Measurements from ENCODE around the gene KCNIP1. TPM values are rescaled to one million over a fixed set of nuclear protein-coding genes. Genes with fewer than 3 reads are reported as not detected.

KCNIP1 gene
- total and polyA plus RNA-seq, 2 of the 8 experiments (the other 6 are each of a cell fraction or from before 2014, with no cell fraction given) = 0.52 to 0.83 TPM

DNA sequence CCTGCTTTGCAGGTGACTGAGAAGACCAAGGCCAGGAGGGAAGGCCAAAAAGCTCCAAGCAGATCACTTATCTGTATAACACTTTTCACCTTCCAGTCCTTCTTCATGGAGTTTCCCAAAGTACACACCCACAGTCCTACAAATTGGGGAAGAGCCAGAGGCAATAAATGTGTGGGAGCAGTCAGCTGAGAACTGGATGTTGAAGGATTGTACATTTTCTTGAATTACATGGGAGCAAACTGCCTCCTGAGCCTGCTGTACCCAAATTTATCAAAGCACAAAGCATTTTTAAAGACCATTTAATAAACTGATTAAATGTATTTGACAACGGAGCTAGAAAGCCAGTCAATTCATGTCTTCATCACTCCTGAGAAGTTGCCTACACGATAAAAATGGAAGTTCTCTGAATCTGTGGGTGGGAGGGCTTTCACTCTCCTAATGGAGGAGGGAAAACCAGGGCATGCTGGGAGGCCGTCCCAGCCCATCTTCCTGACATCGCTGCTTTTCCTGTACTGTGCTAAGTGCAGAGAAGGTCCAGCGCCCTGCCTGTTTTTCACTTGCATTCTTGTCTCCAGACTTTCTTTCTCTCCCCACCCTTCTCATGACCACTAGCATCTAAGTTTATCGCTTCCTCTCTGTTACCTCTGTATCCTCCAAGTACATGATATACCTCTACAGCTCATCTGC lies 79.0 kb downstream of the KCNIP1 start (continued):
- TF ChIP-seq, protein P1, sequence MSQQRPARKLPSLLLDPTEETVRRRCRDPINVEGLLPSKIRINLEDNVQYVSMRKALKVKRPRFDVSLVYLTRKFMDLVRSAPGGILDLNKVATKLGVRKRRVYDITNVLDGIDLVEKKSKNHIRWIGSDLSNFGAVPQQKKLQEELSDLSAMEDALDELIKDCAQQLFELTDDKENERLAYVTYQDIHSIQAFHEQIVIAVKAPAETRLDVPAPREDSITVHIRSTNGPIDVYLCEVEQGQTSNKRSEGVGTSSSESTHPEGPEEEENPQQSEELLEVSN (IDR thresholded peaks at IDR 0.05) = no peak
- TF ChIP-seq GABPA (IDR thresholded peaks at IDR 0.05; ENCODE audit: borderline replicate concordance, insufficient read depth, low read length) (no peak), RNF2 (IDR thresholded peaks at IDR 0.05; ENCODE audit: borderline replicate concordance, low read depth, low read length, missing control alignments, poor library complexity, severe bottlenecking) (no peak), EGR1 (IDR thresholded peaks at IDR 0.05; ENCODE audit: borderline replicate concordance, low read depth, low read length) (no peak), CBX8 (IDR thresholded peaks at IDR 0.05; ENCODE audit: borderline replicate concordance, low read depth, low read length) (no peak), SAP30 (IDR thresholded peaks at IDR 0.05; ENCODE audit: insufficient read depth, insufficient replicate concordance, low read length) (no peak)

All from H1 (cell line).